RWPE2 (cell line): ENCODE data around the gene TMOD3.

Source experiments
- ATAC-seq: fragments of 200-7000 bp; cut with Tn5 transposase; 3 replicates; pipeline ENCODE4 v1.9.1; 2021; ENCODE audit warnings: low read depth
- DNase-seq: peaks from one replicate; pipeline ENCODE4 v3.0.0-alpha.2; 2020; ENCODE audit warnings: low spot score
- H3K27ac ChIP-seq: fragments of 450-650 bp; 2 replicates; pipeline ENCODE4 v1.5.1; 2017; ENCODE audit warnings: mild to moderate bottlenecking; ENCODE audit not compliant: poor library complexity, severe bottlenecking
- H3K27me3 ChIP-seq: fragments of 250-450 bp; sonication (Bioruptor Pico); 2 replicates; pipeline ENCODE4 v1.5.1; 2021; ENCODE audit warnings: mild to moderate bottlenecking, moderate library complexity; ENCODE audit not compliant: insufficient read depth, poor library complexity, severe bottlenecking
- H3K36me3 ChIP-seq: fragments of 250-450 bp; sonication (Bioruptor Pico); 2 replicates; pipeline ENCODE4 v1.5.1; 2020; ENCODE audit warnings: low read depth, mild to moderate bottlenecking, moderate library complexity
- H3K4me1 ChIP-seq: fragments of 250-450 bp; sonication (Bioruptor Pico); 2 replicates; pipeline ENCODE4 v1.5.1; 2021; ENCODE audit warnings: mild to moderate bottlenecking, moderate library complexity; ENCODE audit not compliant: insufficient read depth, poor library complexity, severe bottlenecking
- H3K4me3 ChIP-seq: fragments of 250-450 bp; sonication (Bioruptor Pico); 2 replicates; pipeline ENCODE4 v1.5.1; 2021; ENCODE audit warnings: mild to moderate bottlenecking, moderate library complexity; ENCODE audit not compliant: severe bottlenecking
- H3K9me3 ChIP-seq: fragments of 250-450 bp; sonication (Bioruptor Pico); 2 replicates; pipeline ENCODE4 v1.5.1; 2021; ENCODE audit warnings: mild to moderate bottlenecking, moderate library complexity; ENCODE audit not compliant: severe bottlenecking
- CTCF ChIP-seq: fragments of 450-650 bp; IDR thresholded peaks from one replicate; pipeline ENCODE4 v1.5.1; 2017; ENCODE audit warnings: mild to moderate bottlenecking, moderate library complexity; ENCODE audit not compliant: poor library complexity, severe bottlenecking

TMOD3 gene

GRCh38 chr15:51878446-51879386 lies 49.3 kb downstream of the TMOD3 start:
- Histone ChIP-seq H3K4me1 (peaks cover 69% of the 10 kb centered on the region), H3K36me3 (peaks cover 76% of the 10 kb centered on the region), H3K27me3 (no peaks in the 10 kb centered on the region), H3K4me3 (no peak overlapping the region), H3K9me3 (no peaks in the 10 kb centered on the region), H3K27ac (peak overlapping the region; percentile 100)
- no peak for DNase-seq
- ATAC-seq, result no peak
- TF ChIP-seq CTCF, result no peak

- Histone ChIP-seq H3K4me1 (peaks cover 61% of the 10 kb centered on the region), H3K27me3 (no peaks in the 10 kb centered on the region), H3K9me3 (no peaks in the 10 kb centered on the region), H3K4me3 (no peak overlapping the region), H3K36me3 (peaks cover 78% of the 10 kb centered on the region), H3K27ac (peak overlapping the region; percentile 100)
- TF ChIP-seq CTCF, result no peak
- ATAC-seq (no peak), DNase-seq (no peak)
Measured at GRCh38 chr15:51879555-51879954, 50.1 kb downstream of the TMOD3 start.

DNA sequence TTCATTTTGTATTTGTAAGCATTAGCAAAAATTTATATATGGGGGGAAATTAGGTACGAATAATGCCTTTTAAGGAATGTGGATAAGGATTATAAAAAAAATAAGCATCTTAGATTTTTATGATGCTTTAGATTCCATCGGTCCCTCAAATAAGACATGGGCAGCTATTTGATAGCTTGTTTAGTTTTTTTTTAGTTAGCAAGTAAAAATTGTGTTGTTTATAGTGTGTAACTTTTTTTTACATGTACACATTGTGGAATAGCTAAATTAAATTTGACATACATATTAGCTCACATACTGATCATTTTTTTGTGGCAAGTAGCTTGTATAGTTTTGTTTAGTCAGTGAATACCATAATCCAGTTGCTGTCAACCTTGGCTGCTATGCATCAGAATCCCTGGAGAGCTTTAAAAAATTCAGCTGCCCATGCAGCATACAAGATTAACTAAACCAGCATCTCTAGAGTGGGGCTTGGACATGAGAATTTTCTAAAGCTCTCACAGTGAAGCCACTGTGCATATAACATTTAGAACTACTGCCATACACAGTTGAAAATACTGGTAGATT lies 53.9 kb downstream of the TMOD3 start:
- Histone ChIP-seq H3K4me3 (no peak overlapping the region), H3K36me3 (peaks cover 72% of the 10 kb centered on the region), H3K4me1 (peaks cover 31% of the 10 kb centered on the region), H3K27me3 (no peaks in the 10 kb centered on the region), H3K9me3 (no peaks in the 10 kb centered on the region), H3K27ac (peak overlapping the region; percentile 9)
- TF ChIP-seq CTCF, result no peak
- ATAC-seq (no peak), DNase-seq (no peak)

DNA sequence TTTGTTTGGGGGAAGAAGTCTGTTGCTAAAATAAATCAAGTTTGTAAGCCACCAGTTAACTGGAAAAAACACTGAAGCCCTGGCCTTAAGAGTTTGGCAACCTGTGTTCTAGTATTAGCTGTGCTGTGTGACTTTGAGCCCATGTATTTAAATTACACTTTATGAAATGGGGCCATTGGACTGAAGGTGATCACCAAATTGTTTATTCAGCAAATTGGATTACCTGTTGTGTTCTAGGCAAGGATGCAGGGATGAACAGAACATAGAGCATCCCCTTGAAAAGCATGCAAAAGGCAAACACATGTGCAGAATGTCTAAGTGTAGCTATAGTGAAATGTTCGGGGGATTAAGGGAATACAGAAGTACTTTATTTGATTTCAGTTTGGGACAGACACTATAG lies 54.6 kb downstream of the TMOD3 start:
- DNase-seq, result no peak
- no peak for TF ChIP-seq CTCF
- ATAC-seq, result no peak
- Histone ChIP-seq H3K27me3 (no peaks in the 10 kb centered on the region), H3K27ac (peak overlapping the region; percentile 9), H3K4me1 (peaks cover 30% of the 10 kb centered on the region), H3K9me3 (no peaks in the 10 kb centered on the region), H3K36me3 (peaks cover 74% of the 10 kb centered on the region), H3K4me3 (no peak overlapping the region)
